Measurements from ENCODE around the gene SYT15.
"Not testable (repeated sequence)": the region's sequence is repeated elsewhere in the genome, so short reads cannot be mapped to it uniquely, and the experiment has no call there.

- not testable (repeated sequence) for TF ChIP-seq YY1 (IDR thresholded peaks at IDR 0.05; ENCODE audit: insufficient read depth, insufficient replicate concordance, low read depth, low read length); UBTF (CRISPR knock-in tag; IDR thresholded peaks at IDR 0.05); SP1 (IDR thresholded peaks at IDR 0.05); SP1 (CRISPR knock-in tag; IDR thresholded peaks at IDR 0.05); ESRRA (CRISPR knock-in tag; IDR thresholded peaks at IDR 0.05; ENCODE audit: low read depth); CTCF (CRISPR knock-in tag; IDR thresholded peaks at IDR 0.05); TGIF2 (CRISPR knock-in tag; IDR thresholded peaks at IDR 0.05); REST (IDR thresholded peaks at IDR 0.05; ENCODE audit: borderline replicate concordance in 1 of 2, low read depth in 1 of 2, low read length in 2 of 2)
These were observed 450 bp downstream of the SYT15 start for GRCh38 chr10:46579378-46579777.
